GM19467 (cell line): ENCODE measurements around the gene EXOSC2.

Experiments
- ATAC-seq: cut with Tn5 transposase; IDR thresholded peaks from one replicate; pipeline ENCODE4 v1.9.1; 2021; ENCODE audit warnings: mild to moderate bottlenecking, moderate library complexity; ENCODE audit not compliant: unreplicated experiment

Gene EXOSC2

DNA sequence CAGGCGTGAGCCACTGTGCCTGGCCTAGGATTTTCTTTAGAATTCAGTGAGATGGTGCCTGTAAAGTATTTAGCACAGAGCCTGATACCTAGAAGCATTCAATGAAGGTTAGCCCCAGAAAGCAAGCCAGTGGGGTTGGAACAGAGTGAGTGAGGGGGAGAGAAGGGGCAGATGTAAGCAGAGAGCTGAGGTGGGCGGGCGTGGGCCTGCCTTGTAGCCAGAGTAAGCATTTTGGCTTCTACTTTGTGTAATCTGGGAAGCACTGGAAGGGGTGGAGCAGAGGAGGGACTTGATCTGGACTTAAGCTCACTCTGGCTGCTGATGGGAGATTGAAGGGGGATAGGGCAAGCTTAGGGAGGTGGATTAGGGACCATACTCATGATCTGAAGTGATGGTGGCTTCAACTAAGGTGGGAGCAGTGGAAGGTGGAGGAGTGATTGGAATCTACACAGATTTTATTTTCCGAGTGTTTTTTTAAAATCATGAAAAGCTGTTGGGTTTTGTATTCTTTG lies 2.6 kb downstream of the EXOSC2 start:
- no peak for ATAC-seq

DNA sequence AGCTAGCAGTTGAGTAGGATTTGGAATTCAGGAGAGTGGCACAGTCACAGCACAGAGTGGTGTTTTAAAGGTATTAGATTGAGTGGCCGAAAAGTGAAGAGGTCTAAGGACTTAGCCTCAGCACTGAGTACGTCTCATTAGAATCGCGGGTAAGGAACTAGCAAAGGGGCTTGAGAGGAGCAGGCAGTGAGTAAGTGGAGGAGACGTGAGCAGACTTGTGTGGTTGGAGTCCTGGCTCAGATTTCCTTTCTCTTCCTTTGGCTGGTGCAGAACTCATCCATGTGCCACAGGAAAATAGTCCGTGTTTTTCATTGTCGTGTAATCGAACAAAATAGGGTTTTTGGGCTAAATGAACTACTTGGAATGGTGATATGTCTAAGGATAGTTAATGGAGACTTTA lies 3.4 kb downstream of the EXOSC2 start:
- no peak for ATAC-seq

DNA sequence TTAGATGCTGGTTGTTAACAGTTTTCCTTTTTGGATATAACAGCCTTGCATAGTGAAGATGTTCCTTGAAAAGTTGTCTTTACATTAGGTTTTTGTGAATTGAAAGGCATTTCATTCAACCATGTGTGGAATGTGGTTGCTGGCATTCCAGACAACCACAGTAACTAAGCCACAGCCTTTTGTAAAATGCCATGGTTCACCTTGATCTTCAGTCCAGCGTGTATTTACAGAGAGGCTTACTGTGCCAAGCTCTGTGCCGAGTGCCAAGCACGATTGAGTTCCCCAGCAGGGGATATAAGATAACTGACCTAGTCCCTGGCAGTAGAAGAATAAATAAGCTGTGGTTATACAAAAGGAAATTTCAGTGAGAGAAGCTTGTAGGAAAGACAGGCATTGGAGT lies 4.9 kb downstream of the EXOSC2 start:
- no peak for ATAC-seq

DNA sequence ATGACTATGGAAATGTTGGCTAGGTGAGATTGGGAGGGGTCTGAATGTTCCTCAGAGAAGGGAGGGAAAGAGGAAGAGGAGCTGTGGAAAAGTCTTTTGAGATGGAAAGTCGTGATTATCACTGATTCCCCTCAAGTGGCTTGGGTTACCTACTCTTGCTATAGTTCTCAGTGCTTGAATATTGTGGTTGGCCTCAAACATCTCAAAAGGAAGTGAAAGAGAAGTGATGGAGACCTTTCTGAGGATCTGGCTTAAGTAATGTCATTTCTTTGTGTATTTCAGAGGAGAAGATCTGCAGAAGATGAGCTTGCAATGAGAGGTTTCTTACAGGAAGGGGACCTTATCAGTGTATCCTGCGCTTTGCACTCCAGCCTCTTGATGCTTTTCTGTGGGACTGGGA lies 5.5 kb downstream of the EXOSC2 start:
- ATAC-seq = no peak

DNA sequence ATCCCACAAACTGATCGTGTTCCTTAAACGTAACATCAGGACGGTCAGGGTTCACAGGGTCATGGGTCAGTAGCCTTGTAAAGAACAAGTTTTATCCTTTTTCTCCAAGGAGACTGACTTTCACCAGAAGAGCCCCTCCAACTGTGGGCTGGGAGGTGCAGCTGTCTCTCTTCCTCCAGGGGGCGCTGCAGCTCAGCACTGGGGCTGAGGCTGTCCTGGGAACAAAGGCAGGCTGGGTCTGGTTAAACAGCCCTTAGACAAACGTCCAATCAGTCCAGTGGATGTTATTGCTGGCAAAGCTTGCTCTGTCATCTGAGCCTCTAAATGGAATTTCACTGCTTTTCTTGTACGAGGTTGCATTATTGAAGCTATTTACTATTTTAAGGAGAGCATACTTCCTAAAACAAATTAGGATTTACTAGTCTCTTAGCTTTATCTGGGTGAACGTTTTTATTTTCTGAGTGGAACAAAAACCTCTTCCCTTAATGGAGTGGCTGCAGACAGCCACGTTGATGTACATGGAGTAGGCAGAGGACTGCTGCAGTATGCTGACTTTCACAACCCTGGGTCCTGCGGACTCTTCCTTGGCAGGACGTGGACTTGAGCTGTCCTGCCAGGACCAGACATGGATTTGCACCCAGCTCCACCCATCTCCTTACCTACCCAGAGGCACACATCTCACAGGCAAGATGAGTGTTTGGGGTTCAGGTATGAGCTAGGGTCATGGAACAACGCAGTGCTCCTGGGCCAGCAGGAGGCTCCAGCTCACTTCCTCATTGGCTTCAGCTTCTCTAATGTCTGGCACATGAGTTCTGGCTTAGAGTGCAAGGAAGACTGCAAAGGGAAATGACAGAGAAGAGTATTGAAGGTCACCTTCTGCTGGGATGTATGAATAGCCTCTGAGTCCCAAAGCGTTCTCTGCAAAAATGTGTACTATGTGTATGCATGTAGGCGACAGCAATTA lies 7.8 kb downstream of the EXOSC2 start:
- ATAC-seq = no peak

DNA sequence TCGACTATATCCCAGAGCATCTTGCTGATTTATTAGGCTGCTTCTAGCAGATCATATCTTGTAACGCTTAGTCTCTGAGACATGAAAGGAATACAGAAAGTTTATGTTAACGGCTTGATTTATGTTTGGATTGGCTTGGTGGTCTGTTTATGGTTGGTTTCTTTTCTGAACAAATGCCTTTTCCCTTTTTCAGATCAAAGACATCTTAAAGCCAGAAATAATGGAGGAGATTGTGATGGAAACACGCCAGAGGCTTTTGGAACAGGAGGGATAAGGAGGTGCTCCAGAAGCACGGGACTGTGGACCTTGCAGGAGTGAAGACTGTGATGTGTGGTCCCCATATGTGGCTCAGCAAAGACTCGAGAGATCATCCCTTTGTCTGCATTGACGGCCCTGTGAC lies 9.9 kb downstream of the EXOSC2 start:
- no peak for ATAC-seq

DNA sequence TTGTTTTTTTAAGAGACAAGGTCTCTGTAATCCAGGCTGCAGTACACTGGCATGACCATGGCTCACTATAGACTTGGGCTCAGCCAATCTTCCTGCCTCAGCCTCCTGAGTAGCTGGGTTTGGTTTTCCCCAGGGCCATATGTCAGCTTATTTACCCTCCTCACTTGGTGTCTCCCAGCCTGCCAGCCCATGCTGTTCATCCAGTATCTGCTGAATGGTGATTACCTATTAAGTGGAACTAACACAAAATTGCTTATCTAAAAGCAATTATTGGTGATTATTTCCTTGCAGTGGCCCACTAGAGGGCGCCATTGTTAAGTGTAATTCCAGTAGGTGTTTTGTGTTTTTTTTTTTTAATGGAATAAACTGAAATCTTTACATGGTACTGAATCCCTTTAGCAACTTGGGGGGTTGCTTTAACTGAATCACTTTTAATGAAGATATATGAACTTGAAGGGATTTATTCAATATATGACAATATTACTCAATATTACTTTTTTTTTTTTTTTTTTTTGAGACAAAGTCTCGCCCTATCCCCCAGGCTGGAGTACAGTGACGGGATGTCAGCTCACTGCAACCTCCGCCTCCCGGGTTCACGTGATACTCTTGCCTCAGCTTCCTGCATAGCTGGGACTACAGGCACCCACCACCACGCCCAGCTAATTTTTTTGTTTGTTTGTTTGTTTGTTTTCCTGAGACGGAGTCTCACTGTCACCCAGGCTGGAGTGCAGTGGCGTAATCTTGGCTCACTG lies 13.8 kb downstream of the EXOSC2 start:
- no peak for ATAC-seq

DNA sequence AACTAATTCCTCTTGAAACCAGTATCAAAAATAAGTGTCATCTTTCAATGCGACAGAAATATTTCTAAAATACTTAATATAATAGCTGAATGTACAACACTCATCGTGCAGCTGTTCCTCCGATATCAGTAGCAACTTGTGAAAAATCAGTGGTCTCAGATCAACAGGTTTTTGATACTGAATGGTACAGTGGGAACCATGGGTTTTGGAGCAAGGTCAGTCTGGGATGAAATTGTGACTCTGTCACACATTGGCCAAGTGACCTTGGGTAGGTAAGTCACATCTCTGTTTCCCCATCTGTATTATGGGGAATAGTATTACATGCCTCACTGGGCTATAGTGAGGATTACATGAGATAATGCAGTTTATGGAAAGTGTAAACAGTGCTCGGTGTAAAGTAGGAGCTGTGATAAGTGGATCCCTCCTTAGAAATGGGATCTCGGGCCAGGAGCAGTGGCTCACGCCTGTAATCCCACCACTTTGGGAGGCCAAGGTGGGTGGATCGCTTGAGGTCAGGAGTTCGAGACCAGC lies 17.3 kb downstream of the EXOSC2 start:
- ATAC-seq = no peak

DNA sequence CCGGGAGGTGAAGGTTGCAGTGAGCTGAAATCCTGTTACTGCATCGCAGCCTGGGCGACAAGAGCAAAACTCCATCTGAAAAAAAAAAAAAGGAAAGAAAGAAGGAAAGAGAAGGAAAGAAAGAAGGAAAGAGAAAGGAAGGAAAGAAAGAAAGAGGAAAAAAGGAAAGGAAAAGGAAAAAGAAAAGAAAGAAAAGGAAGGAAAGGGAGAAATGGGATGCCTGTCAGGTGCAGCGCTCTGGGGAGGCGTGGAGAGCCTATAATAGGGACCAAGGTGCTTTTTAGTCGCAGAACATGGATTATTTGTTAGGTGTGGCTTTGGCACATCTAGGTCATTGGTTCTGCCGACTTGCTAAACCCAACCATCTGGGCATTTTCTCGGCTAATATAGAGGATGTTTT lies 17.9 kb downstream of the EXOSC2 start:
- no peak for ATAC-seq

DNA sequence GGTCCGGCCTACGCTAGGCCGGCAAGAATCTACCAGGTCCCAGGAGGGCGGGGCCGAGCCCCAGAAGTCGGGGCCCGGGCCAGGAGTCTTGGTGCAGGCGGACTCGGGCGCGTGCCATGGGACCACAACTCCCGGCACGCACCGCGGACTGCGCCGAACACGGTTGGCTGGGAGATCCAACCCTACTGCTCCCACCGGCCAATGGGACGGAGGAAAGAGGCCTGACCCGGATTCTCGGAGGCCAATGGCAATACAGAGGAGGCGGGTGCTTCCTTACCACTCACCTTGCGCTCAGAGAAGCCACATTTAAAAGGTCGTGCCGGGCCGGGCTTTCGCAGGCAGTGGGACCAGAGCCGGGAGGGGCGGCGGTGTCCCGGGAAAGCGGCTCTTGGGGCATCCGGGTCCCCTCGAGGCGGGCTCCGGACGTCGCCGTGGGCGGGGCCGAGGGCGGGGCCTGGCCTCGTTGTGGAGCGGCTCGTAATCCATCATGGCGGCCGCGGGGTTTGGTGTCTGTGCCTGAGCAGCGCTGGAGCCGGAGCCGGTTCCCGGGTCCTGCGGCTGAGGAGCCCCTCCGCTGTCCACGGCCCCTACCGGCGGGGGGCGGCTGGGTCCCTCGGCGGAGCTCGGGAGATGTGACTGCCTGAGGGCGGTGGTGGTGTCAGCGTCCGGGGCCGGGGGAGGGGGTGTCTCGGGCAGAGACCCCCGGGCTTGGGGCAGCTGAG lies 19.1 kb downstream of the EXOSC2 start:
- peak; percentile 93 for ATAC-seq

DNA sequence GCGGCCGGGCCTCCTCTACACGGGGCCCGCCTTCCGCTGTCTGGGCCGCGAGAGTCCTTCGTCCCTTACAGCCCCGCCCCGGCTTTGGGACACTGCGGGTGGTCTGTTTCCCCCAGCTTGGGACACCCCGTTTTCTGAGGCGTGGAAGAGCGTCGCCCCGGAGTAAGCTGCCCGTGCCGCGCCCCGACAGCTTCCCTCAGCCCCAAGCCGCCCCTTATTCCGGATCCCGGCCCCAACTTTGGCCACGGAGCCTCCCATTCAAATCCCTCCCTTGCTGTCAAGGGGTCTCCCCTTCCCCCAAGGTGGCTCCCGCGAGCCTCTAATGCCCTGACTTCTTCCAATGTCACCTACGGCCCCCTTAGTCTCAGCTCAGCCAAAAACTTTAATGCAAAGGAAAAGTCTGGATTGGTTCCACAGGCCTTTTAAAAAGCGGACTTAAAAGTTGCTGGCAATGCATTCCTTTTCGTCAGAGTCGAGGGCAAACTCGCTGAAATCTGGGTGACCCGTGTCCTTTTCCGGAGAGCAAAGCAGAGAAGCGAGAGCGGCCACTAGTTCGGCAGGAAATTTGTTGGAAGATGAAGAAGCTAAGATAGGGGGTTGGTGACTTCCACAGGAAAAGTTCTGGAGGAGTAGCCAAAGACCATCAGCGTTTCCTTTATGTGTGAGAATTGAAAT lies 19.8 kb downstream of the EXOSC2 start:
- no peak for ATAC-seq

DNA sequence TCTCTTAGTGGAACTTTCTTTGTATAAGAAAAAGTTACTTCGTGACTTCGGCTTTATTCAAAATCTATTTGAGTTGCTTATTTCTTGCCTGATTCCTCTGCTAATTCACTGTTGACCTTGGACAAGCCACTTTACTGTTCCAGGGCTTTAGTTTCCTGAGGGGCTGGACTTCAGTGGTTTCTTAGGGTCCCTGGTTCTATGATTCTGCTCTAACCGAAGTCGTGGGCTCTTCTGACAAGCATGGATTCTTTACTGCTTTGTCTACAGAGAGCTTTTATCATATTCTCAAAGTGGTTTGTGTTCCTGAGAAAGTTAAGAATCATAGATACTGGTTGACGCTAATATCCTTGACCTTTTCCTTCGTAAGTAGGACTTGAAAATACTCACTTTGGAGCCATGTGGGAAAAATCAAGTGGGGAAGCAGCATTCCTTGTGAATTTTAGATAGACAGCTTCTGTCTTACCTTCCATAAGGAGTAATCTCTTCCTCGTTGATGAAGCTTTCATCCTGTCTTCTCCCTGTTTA lies 21.1 kb downstream of the EXOSC2 start:
- no peak for ATAC-seq

DNA sequence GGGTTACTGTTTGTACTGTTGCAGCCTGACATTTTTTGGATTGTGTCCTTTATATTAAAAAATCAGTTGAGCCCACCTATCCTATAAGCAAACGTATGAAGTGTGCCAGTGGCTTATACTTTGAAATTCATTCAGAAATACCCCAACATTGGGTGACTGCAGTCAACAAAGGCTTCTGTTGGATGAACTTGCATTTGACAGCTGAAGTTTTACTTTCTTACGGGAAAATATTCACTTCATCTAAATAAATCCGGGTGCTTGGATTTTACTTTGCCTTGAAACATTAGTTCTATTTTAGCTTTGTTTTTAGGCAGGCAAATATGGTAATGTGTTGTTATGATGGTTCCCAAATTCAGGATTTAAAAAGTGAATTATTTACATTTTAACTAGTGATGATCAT lies 21.7 kb downstream of the EXOSC2 start:
- no peak for ATAC-seq

DNA sequence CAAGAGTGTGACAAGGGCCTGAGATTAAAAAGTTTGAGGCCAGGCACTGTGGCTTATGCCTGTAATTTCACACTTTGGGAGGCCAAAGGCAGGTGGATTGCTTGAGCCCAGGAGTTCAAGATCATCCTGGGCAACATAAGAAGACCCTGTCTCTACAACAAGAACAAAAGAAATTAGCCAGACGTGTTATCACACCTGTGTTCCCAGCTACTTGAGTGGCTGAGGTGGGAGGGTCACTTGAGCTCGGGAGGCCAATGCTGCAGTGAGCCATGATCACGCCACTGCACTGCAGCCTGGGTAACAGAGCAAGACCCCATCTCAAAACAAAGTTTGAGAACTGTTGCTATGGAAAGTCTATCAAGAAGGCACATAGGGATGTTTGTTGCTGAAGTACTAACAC lies 25.0 kb downstream of the EXOSC2 start:
- no peak for ATAC-seq

DNA sequence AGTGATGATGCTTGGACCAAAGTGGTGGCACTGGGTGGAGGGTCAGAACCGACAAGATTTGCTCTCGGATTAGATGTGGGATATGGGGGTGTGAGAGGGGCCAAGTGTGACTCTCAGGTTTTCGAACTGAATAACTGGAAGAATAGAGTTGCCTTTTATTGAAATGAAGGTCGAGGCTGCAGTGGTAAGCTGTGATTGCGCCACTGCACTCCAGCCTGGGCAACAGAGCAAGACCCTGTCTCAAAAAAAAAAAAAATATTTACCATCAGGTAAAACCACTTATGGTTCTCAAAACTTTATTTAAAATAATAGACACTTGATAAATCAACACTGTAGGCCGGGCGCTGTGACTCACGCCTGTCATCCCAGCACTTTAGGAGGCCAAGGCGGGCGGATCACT lies 27.2 kb downstream of the EXOSC2 start:
- ATAC-seq = no peak

DNA sequence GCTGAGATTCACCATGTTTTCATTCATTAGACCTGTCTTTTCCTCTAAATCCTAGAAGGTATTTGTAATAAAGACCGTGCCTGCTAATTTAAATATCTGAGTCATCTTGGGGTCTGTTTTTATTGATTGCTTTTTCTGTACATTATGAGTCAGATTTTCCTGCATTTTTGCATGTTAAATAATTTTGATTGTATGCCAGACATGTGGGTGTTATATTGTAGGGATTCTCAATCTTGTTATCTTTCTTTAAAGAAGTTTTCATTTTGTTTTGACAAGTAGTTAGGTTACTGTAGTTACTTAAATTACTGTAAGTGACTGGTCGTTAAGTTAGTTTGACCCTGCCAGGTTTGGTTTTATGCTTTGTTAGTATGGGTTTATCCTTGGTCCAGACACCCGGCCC lies 35.1 kb downstream of the EXOSC2 start:
- no peak for ATAC-seq

DNA sequence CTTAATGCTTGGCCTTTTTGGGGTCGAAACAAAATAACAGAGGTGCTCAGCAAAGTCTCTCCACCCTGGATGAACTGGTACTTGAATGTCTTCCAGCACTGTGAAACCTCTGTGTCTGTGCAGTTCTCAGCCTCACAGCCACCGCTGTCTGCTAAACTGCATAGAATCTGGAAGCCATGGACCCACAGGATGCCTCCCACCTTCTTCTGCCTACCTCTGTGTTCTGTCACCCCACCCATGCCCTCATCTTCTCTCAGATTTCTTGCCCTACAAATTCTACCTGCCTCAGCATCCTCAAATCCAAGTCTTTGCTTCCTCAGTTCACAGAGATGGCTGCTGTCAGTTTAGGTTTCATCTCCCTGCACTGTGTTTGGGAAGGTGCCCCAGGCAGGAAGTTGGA lies 35.6 kb downstream of the EXOSC2 start:
- ATAC-seq = no peak

DNA sequence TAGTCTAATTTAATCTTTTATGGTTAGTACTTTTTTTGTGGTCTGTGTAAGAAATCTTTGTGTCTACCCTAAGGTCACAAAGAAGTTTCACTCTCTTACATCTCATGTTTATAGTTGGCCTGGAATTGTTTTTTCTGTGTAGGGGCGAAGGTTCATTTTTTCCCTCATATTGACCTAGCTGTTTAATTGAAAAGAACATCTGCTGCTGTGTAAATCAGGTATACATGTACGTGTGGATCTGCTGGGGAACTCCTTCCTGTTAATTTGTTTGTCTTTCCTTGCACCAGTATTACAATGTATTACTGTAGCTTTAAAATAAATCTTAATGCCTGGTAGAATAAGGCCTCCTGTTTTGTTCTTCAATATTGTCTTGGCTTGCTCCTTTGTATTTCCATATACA lies 37.8 kb downstream of the EXOSC2 start:
- ATAC-seq = no peak

DNA sequence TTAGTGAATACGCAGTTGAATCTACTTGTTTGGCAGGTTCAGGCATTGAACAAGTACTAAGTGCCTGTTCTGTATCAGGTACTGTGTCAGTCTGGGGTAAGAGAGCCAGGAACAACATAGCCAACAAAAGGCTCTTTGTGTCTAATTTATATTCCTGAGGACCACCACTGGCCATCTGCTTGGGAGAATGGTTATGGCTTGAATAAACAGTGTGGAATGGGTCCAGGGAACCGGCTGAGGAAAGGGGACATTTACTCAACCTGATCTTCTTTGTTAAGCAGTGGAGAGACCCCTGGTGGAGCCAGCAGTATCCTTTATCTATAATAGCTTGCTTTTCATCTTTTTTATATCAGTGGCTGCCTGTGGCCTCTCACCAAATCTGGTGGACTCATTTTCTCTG lies 38.6 kb downstream of the EXOSC2 start:
- ATAC-seq = no peak

DNA sequence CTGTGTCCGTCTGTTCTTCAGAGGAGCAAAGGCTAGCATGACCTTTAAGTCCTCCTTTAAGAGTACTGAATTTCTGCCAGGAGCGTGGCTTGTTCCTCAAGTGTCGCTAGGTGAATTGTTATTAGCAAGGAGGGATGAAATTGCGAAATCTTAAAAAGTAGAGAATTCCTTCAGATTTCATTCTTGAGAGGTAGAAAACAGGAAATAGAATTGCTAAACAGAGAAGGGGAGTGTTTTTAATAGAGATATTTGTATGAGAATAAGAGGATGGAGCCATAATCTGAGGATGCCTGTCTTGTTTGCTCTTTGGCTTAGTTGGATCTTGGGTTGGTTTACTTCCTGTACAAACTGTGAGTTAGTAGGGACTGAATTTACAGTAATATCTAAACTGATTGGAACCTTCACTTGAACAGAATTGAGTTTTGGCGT lies 39.2 kb downstream of the EXOSC2 start:
- ATAC-seq = no peak
